Activated T-cell treated with anti-CD3 and anti-CD28 coated beads for 4 hours (primary cell): Measurements from ENCODE around the gene KCNA10.

Experiments
- DNase-seq: peaks from one replicate; pipeline ENCODE4 v3.0.0-alpha.2; 2020

The KCNA10 gene

GRCh38 chr1:110519125-110519810 is at the start of gene KCNA10:
KCNA10 (minus strand) TSS chr1:110519175; CDS start chr1:110518787, 388 bp downstream.
- DNase-seq: no peak

- DNase-seq: no peak
These were observed 47.9 kb upstream of the KCNA10 start for GRCh38 chr1:110566836-110567235.

- DNase-seq: no peak
These were observed 46.6 kb upstream of the KCNA10 start for GRCh38 chr1:110565565-110565964.

- no peak for DNase-seq
These were observed 44.1 kb upstream of the KCNA10 start for GRCh38 chr1:110563089-110563488.

GRCh38 chr1:110561596-110561995 is 42.6 kb upstream of the KCNA10 start:
- no peak for DNase-seq

- no peak for DNase-seq
These were observed 40.2 kb upstream of the KCNA10 start for GRCh38 chr1:110559157-110559556.

- no peak for DNase-seq
These were observed 38.5 kb upstream of the KCNA10 start for GRCh38 chr1:110557481-110557880.

- no peak for DNase-seq
These were observed 37.5 kb upstream of the KCNA10 start for GRCh38 chr1:110556471-110556807.

- no peak for DNase-seq
These were observed 37.0 kb upstream of the KCNA10 start for GRCh38 chr1:110555807-110556470.

- peak; percentile 44 for DNase-seq
These were observed 36.2 kb upstream of the KCNA10 start for GRCh38 chr1:110554871-110555801.

GRCh38 chr1:110551278-110551809 is 32.4 kb upstream of the KCNA10 start:
- no peak for DNase-seq

- DNase-seq: no peak
These were observed 30.9 kb upstream of the KCNA10 start for GRCh38 chr1:110549831-110550230.

- DNase-seq: no peak
These were observed 29.4 kb upstream of the KCNA10 start for GRCh38 chr1:110548381-110548780.

- no peak for DNase-seq
These were observed 28.0 kb upstream of the KCNA10 start for GRCh38 chr1:110547017-110547416.

GRCh38 chr1:110545492-110545891 is 26.5 kb upstream of the KCNA10 start:
- DNase-seq: no peak

- no peak for DNase-seq
These were observed 25.8 kb upstream of the KCNA10 start for GRCh38 chr1:110544753-110545152.

- no peak for DNase-seq
These were observed 23.8 kb upstream of the KCNA10 start for GRCh38 chr1:110542725-110543124.

- no peak for DNase-seq
These were observed 23.0 kb upstream of the KCNA10 start for GRCh38 chr1:110541906-110542395.

- no peak for DNase-seq
These were observed 22.1 kb upstream of the KCNA10 start for GRCh38 chr1:110540891-110541685.

GRCh38 chr1:110538921-110539320 is 19.9 kb upstream of the KCNA10 start:
- no peak for DNase-seq

GRCh38 chr1:110538075-110538474 is 19.1 kb upstream of the KCNA10 start:
- DNase-seq: no peak

- no peak for DNase-seq
These were observed 17.0 kb upstream of the KCNA10 start for GRCh38 chr1:110535985-110536384.
